SK-N-SH (cell line): ENCODE measurements around the gene ZDHHC14. TPM values are rescaled to one million over a fixed set of nuclear protein-coding genes. Genes with fewer than 3 reads are reported as not detected.

Experiments
- CTCF ChIA-PET: fragments of 300-600, 350-600 bp; formaldehyde crosslinking; extraction: SDS; loops from one replicate; lab custom pipeline; 2021; lab: Yijun Ruan, JAX
- POLR2A ChIA-PET: fragments of 350-600 bp; sonication (Branson Sonifier 250); formaldehyde crosslinking; extraction: SDS; loops from one replicate; lab custom pipeline; 2020; ENCODE audit warnings: antibody characterized with exemption, inconsistent platforms; lab: Yijun Ruan, JAX
- DNase-seq: peaks from one replicate; pipeline ENCODE4 v3.0.0; 2012
- H2AFZ ChIP-seq: fragments of 200-600 bp; sonication (generic); 2 replicates; pipeline ENCODE4 v1.8.1; 2016; ENCODE audit warnings: antibody characterized with exemption, mild to moderate bottlenecking, low read depth
- H3F3A ChIP-seq: fragments of 200-600 bp; sonication (generic); replicated peaks from 2 replicates; pipeline ENCODE3; 2016; ENCODE audit warnings: antibody characterized with exemption, mild to moderate bottlenecking; ENCODE audit not compliant: insufficient read depth
- H3K27ac ChIP-seq, 2 experiments: fragments of 200-500 bp in 1 of 2; fragments of 200-600 bp in 1 of 2; sonication (Bioruptor generic) in 1 of 2; sonication (generic), shearing (Covaris generic) in 1 of 2; 2 replicates each; pipeline versions ENCODE4 v1.5.1 to v1.6.1; 2014 to 2016; ENCODE audit warnings: low read depth in 2 of 2, inconsistent platforms in 1 of 2, low read length in 1 of 2, mild to moderate bottlenecking in 1 of 2, mixed read lengths in 1 of 2
- H3K27me3 ChIP-seq: fragments of 200-600 bp; sonication (generic), shearing (Covaris generic); 2 replicates; pipeline ENCODE4 v1.6.1; 2016; ENCODE audit warnings: mixed run types; ENCODE audit not compliant: insufficient read depth
- H3K36me3 ChIP-seq, 2 experiments: fragments of 200-500 bp in 1 of 2; fragments of 200-600 bp in 1 of 2; sonication (Bioruptor generic) in 1 of 2; sonication (generic) in 1 of 2; replicated peaks in 1 of 2; 2 replicates each; pipeline versions ENCODE3 to v1.5.1; 2014 to 2016; ENCODE audit warnings: low read length in 1 of 2, mild to moderate bottlenecking in 1 of 2; ENCODE audit not compliant: insufficient read depth in 2 of 2, control insufficient read depth in 1 of 2
- H3K4me1 ChIP-seq, 2 experiments: fragments of 200-500 bp in 1 of 2; fragments of 200-600 bp in 1 of 2; sonication (Bioruptor generic) in 1 of 2; sonication (generic), shearing (Covaris generic) in 1 of 2; 2 replicates each; pipeline versions ENCODE4 v1.5.1 to v1.6.1; 2014 to 2016; ENCODE audit warnings: low read depth in 1 of 2, low read length in 1 of 2, mixed run types in 1 of 2; ENCODE audit not compliant: insufficient read depth in 2 of 2, control insufficient read depth in 1 of 2
- H3K4me2 ChIP-seq: fragments of 200-600 bp; sonication (generic), shearing (Covaris generic); 2 replicates; pipeline ENCODE4 v1.6.1; 2017; ENCODE audit warnings: mixed run types
- H3K4me3 ChIP-seq, 2 experiments: fragments of 200-500 bp in 1 of 2; fragments of 200-600 bp in 1 of 2; sonication (Bioruptor generic) in 1 of 2; sonication (generic), shearing (Covaris generic) in 1 of 2; 2 replicates each; pipeline versions ENCODE4 v1.5.1 to v1.8.1; 2014 to 2016; ENCODE audit warnings: low read depth in 2 of 2, inconsistent platforms in 1 of 2, low read length in 1 of 2, mild to moderate bottlenecking in 1 of 2, mixed read lengths in 1 of 2, moderate library complexity in 1 of 2
- H3K79me2 ChIP-seq: fragments of 200-600 bp; sonication (generic); 2 replicates; pipeline ENCODE4 v1.8.1; 2017; ENCODE audit warnings: mild to moderate bottlenecking; ENCODE audit not compliant: insufficient read depth
- H3K9ac ChIP-seq: fragments of 200-600 bp; sonication (generic); 2 replicates; pipeline ENCODE4 v1.6.1; 2017; ENCODE audit warnings: mixed run types
- H3K9me2 ChIP-seq: fragments of 200-600 bp; sonication (generic); 2 replicates; pipeline ENCODE4 v1.6.1; 2017; ENCODE audit warnings: mixed run types
- H3K9me3 ChIP-seq: fragments of 200-600 bp; sonication (generic); 2 replicates; pipeline ENCODE4 v1.6.1; 2017; ENCODE audit warnings: mixed run types, mild to moderate bottlenecking, moderate library complexity
- H4K20me1 ChIP-seq: fragments of 200-600 bp; sonication (generic); 2 replicates; pipeline ENCODE4 v1.6.1; 2017; ENCODE audit warnings: mild to moderate bottlenecking, mixed run types; ENCODE audit not compliant: insufficient read depth
- GABPA ChIP-seq: IDR thresholded peaks from 2 replicates; pipeline ENCODE4 v1.4.0; 2012; ENCODE audit warnings: low read depth, mild to moderate bottlenecking
- IRF3 ChIP-seq: fragments of 150-350 bp; IDR thresholded peaks from 2 replicates; pipeline ENCODE4 v1.6.1; 2016; ENCODE audit warnings: mild to moderate bottlenecking, low read depth, low read length
- JUND ChIP-seq: IDR thresholded peaks from 2 replicates; pipeline ENCODE4 v1.4.0; 2012
- MXI1 ChIP-seq: IDR thresholded peaks from 2 replicates; pipeline ENCODE4 v1.6.1; 2012; ENCODE audit warnings: mild to moderate bottlenecking, low read depth, low read length, improper control_type of control experiment
- PBX3 ChIP-seq: IDR thresholded peaks from 2 replicates; pipeline ENCODE4; 2012
- POLR2AphosphoS5 ChIP-seq: IDR thresholded peaks from 2 replicates; pipeline ENCODE4 v1.6.1; 2012; ENCODE audit warnings: low read depth, low read length
- RAD21 ChIP-seq: IDR thresholded peaks from 2 replicates; pipeline ENCODE4 v1.6.1; 2012; ENCODE audit warnings: mild to moderate bottlenecking, low read length
- RCOR1 ChIP-seq: fragments of 150-350 bp; IDR thresholded peaks from 2 replicates; pipeline ENCODE4 v1.6.1; 2017; ENCODE audit warnings: antibody characterized with exemption, low read length
- RFX5 ChIP-seq: IDR thresholded peaks from 2 replicates; pipeline ENCODE4 v1.6.1; 2012; ENCODE audit warnings: mild to moderate bottlenecking, improper control_type of control experiment, low read length
- TCF12 ChIP-seq: IDR thresholded peaks from 2 replicates; pipeline ENCODE4 v1.4.0; 2012
- USF1 ChIP-seq: IDR thresholded peaks from 2 replicates; pipeline ENCODE4 v1.4.0; 2012; ENCODE audit warnings: low read depth, borderline replicate concordance
- YY1 ChIP-seq: IDR thresholded peaks from 2 replicates; pipeline ENCODE4 v1.4.0; 2012; ENCODE audit warnings: low read depth, mild to moderate bottlenecking
- WGBS: methylation state at CpG from one replicate; pipeline ENCODE4 v1.1.6; 2017; ENCODE audit warnings: low lambda C conversion rate; 5-methylcytosine and 5-hydroxymethylcytosine counted together
- polyA plus RNA-seq, 3 experiments: library from polyadenylated mRNA; depleted of rRNA; stranded (reverse); fragments of >200 nt; gene quantifications; 2 replicates each; pipeline ENCODE4 v1.2.3, GENCODE V29; 2012
- TF ChIP-seq, protein P1 (sequence below): IDR thresholded peaks from 2 replicates; pipeline ENCODE4 v1.4.0; 2012; ENCODE audit warnings: low read depth, borderline replicate concordance
- TF ChIP-seq, protein P2 (sequence below): fragments of 200-600 bp; sonication (generic); IDR thresholded peaks from 2 replicates; pipeline ENCODE4 v1.6.1; 2017; ENCODE audit warnings: antibody characterized with exemption, mild to moderate bottlenecking, moderate library complexity

Gene ZDHHC14
- polyA plus RNA-seq, 1 of the 3 experiments (the other 2 are of a cell fraction), result 5.4 TPM

GRCh38 chr6:157403686-157404051, 22.7 kb downstream of the ZDHHC14 start (continued):
- no peak for TF ChIP-seq IRF3
- TF ChIP-seq PBX3, result no peak
- TF ChIP-seq RAD21, result no peak
- no peak for TF ChIP-seq GABPA
- no peak for TF ChIP-seq USF1
- no peak for TF ChIP-seq YY1
- no peak for TF ChIP-seq JUND
- no peak for TF ChIP-seq MXI1
- TF ChIP-seq, protein P1, sequence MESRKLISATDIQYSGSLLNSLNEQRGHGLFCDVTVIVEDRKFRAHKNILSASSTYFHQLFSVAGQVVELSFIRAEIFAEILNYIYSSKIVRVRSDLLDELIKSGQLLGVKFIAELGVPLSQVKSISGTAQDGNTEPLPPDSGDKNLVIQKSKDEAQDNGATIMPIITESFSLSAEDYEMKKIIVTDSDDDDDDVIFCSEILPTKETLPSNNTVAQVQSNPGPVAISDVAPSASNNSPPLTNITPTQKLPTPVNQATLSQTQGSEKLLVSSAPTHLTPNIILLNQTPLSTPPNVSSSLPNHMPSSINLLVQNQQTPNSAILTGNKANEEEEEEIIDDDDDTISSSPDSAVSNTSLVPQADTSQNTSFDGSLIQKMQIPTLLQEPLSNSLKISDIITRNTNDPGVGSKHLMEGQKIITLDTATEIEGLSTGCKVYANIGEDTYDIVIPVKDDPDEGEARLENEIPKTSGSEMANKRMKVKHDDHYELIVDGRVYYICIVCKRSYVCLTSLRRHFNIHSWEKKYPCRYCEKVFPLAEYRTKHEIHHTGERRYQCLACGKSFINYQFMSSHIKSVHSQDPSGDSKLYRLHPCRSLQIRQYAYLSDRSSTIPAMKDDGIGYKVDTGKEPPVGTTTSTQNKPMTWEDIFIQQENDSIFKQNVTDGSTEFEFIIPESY, result no peak
- TF ChIP-seq, protein P2, sequence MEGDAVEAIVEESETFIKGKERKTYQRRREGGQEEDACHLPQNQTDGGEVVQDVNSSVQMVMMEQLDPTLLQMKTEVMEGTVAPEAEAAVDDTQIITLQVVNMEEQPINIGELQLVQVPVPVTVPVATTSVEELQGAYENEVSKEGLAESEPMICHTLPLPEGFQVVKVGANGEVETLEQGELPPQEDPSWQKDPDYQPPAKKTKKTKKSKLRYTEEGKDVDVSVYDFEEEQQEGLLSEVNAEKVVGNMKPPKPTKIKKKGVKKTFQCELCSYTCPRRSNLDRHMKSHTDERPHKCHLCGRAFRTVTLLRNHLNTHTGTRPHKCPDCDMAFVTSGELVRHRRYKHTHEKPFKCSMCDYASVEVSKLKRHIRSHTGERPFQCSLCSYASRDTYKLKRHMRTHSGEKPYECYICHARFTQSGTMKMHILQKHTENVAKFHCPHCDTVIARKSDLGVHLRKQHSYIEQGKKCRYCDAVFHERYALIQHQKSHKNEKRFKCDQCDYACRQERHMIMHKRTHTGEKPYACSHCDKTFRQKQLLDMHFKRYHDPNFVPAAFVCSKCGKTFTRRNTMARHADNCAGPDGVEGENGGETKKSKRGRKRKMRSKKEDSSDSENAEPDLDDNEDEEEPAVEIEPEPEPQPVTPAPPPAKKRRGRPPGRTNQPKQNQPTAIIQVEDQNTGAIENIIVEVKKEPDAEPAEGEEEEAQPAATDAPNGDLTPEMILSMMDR, result no peak
- TF ChIP-seq POLR2AphosphoS5, result no peak

DNA sequence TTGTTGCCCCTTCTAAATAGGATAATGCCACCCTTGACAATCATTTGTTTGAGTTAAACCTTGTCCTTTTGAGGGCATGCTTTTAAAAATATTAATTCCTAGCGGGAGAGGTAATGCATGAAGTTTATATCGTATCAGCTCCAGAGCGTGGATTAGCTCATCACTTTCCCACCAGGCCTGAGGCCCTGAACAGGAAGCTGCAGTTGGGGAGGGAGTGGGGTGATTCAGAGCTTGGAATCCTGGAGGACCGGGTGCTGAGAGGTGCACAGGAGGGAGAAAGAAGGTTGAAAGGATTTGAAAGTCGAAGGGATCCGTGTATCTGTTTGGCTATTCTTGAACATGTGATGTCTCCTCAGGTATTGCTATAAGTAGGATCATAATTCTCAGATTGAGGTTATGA, 25.0 kb downstream of the ZDHHC14 start:
- no peak for TF ChIP-seq RCOR1
- no peak for TF ChIP-seq RFX5
- TF ChIP-seq TCF12, result no peak
- TF ChIP-seq IRF3, result no peak
- TF ChIP-seq, protein P1, result no peak
- TF ChIP-seq, all 33 proteins: peak for 0

More for the DNA sequence above, 25.0 kb downstream of the ZDHHC14 start:
- Histone ChIP-seq H3F3A (no peaks in the 10 kb centered on the region), H3K4me3 (no peak overlapping the region), H3K36me3 (no peaks in the 10 kb centered on the region), H3K27me3 (no peaks in the 10 kb centered on the region), H3K9ac (no peak overlapping the region), H4K20me1 (no peaks in the 10 kb centered on the region), H3K9me2 (no peaks in the 10 kb centered on the region), H3K4me2 (no peak overlapping the region), H3K9me3 (no peaks in the 10 kb centered on the region), H3K27ac (no peak overlapping the region), H2AFZ (no peak overlapping the region), H3K79me2 (no peaks in the 10 kb centered on the region), H3K4me1 (no peaks in the 10 kb centered on the region)
- CTCF ChIA-PET, result no interaction called here
- 77% methylated on average over 6 of the region's 6 CpGs for WGBS
- POLR2A ChIA-PET, result no interaction called here
- no peak for DNase-seq
